ENCODE results near the gene STK4.
"Not testable (repeated sequence)": the region's sequence is repeated elsewhere in the genome, so short reads cannot be mapped to it uniquely, and the experiment has no call there.

Gene STK4

DNA sequence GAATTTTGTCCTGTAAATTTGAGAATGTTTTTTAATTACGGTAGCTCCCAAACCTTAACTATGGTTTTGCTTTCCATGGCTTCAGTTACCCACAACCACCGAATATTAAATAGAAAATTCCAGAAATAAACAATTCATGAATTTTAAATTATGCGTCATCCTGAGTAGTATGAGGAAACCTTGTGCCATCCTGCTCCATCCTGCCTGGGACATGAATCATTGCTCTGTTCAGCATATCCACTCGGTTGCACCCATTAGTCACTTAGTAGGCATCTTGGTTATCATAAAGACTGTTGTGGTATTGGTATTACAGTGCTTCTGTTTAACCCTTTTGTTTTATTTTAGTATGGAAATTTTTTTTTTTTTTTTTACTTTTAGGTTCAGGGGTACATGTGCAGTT lies 94.9 kb downstream of the STK4 start:
- Histone ChIP-seq H3K9ac (ENCODE audit: low read length) (no peak overlapping the region), H3K27me3 (ENCODE audit: control insufficient read depth in 1 of 2, insufficient read depth in 2 of 2, low read length in 2 of 2) (no peaks in the 10 kb centered on the region), H3K4me1 (ENCODE audit: insufficient read depth, low read length) (no peaks in the 10 kb centered on the region), H3K27ac (ENCODE audit: low read depth, low read length) (no peak overlapping the region), H3K36me3 (ENCODE audit: insufficient read depth, low read length) (peaks cover 5% of the 10 kb centered on the region), H3K9me3 (ENCODE audit: low read length) (no peaks in the 10 kb centered on the region), H3K4me3 (ENCODE audit: low read depth in 1 of 2, low read length in 2 of 2) (no peak overlapping the region)

DNA sequence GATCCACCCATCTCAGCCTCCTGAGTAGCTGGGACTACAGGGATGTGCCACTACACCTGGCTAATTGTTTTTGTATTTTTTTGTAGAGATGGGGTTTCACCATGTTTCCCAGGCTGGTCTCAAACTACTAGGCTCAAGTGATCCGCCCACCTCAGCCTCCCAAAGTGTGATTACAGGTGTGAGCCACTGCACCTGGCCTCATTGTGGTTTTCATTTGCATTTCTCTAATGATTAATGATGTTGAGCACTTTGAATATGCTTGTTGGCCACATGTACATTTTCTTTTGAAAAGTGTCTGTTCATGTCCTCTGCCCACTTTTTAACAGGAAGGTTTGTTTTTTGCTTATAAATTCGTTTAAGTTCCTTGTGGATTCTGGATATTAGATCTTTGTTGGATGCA lies 96.8 kb downstream of the STK4 start:
- not testable (repeated sequence) for H3K27me3 ChIP-seq (ENCODE audit: control insufficient read depth in 1 of 2, insufficient read depth in 2 of 2, low read length in 2 of 2); H3K4me3 ChIP-seq (ENCODE audit: low read depth in 1 of 2, low read length in 2 of 2); H3K27ac ChIP-seq (ENCODE audit: low read depth, low read length); H3K9me3 ChIP-seq (ENCODE audit: low read length); H3K9ac ChIP-seq (ENCODE audit: low read length); H3K36me3 ChIP-seq (ENCODE audit: insufficient read depth, low read length); H3K4me1 ChIP-seq (ENCODE audit: insufficient read depth, low read length)

DNA sequence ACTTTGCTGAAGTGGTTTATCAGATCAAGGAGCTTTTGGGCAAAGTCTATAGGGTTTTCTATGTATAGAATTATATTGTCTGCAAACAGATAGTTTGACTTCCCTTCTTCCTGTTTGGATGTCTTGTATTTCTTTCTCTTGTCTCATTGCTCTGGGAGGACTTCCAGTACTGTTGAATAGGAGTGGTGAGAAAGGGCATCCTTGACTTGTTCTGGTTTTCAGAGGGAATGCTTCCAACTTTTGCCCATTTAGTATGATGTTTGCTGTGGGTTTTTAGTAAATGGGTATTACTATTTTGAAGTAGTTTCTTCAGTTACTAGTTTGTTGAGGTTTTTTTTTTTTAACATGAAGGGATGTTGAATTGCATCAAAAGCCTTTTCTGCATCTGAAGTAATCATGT lies 98.5 kb downstream of the STK4 start:
- no peaks in the 10 kb centered on the region for H3K36me3 ChIP-seq (ENCODE audit: insufficient read depth, low read length)

DNA sequence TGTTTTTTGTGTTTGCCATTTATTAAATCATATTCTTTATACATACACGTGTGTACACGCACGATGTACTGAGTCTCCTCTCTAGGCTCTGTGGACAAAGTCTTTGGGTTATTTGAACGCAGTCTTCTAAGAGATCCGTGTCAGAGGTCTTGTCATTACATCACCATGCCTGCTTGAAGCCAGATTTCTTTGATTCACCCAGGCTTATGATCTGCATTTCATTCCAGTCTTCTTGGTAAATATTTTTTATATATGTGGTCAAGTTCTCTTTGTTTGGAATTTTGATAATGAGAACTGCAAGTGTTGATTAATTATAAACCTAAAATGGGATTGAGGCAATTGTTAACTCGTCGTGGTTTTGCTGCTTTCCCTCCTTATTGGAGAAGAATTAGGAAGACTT lies 100.1 kb downstream of the STK4 start:
- H3K4me3 ChIP-seq (ENCODE audit: low read depth in 1 of 2, low read length in 2 of 2), result no peak overlapping the region

More for the DNA sequence above, 98.5 kb downstream of the STK4 start:
- H3K9ac ChIP-seq (ENCODE audit: low read length), result no peak overlapping the region
- no peaks in the 10 kb centered on the region for H3K27me3 ChIP-seq (ENCODE audit: control insufficient read depth in 1 of 2, insufficient read depth in 2 of 2, low read length in 2 of 2)
- no peak overlapping the region for H3K27ac ChIP-seq (ENCODE audit: low read depth, low read length)
- no peak overlapping the region for H3K4me3 ChIP-seq (ENCODE audit: low read depth in 1 of 2, low read length in 2 of 2)
- no peaks in the 10 kb centered on the region for H3K4me1 ChIP-seq (ENCODE audit: insufficient read depth, low read length)
- H3K9me3 ChIP-seq (ENCODE audit: low read length), result no peaks in the 10 kb centered on the region

DNA sequence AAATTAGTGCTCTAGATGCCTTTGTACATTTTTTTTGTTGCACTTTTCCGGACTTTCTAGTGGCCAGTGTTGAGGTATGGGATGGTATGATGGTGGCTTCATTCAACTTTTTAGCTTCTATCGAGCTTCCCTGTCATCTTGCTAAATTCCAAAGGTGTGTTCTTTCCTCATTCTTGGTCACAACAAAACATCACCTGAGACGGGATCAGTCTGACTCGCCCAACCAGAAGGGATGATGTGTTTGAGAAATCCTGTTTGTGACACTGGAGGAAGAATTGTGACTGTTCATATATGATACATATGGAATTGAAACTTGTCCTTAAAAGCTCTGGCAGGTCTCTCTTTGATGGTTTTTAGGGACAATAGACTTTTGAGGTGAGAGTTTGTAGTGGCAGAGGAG lies 100.8 kb downstream of the STK4 start:
- H3K36me3 ChIP-seq (ENCODE audit: insufficient read depth, low read length), result no peaks in the 10 kb centered on the region
- no peaks in the 10 kb centered on the region for H3K9me3 ChIP-seq (ENCODE audit: low read length)
- no peaks in the 10 kb centered on the region for H3K27me3 ChIP-seq (ENCODE audit: control insufficient read depth in 1 of 2, insufficient read depth in 2 of 2, low read length in 2 of 2)
- no peak overlapping the region for H3K4me3 ChIP-seq (ENCODE audit: low read depth in 1 of 2, low read length in 2 of 2)
- H3K4me1 ChIP-seq (ENCODE audit: insufficient read depth, low read length), result no peaks in the 10 kb centered on the region
- H3K9ac ChIP-seq (ENCODE audit: low read length), result no peak overlapping the region
- H3K27ac ChIP-seq (ENCODE audit: low read depth, low read length), result no peak overlapping the region

More for the DNA sequence above, 100.1 kb downstream of the STK4 start:
- H3K36me3 ChIP-seq (ENCODE audit: insufficient read depth, low read length), result no peaks in the 10 kb centered on the region
- H3K9me3 ChIP-seq (ENCODE audit: low read length), result no peaks in the 10 kb centered on the region
- H3K9ac ChIP-seq (ENCODE audit: low read length), result no peak overlapping the region
- no peaks in the 10 kb centered on the region for H3K27me3 ChIP-seq (ENCODE audit: control insufficient read depth in 1 of 2, insufficient read depth in 2 of 2, low read length in 2 of 2)
- no peaks in the 10 kb centered on the region for H3K4me1 ChIP-seq (ENCODE audit: insufficient read depth, low read length)
- no peak overlapping the region for H3K27ac ChIP-seq (ENCODE audit: low read depth, low read length)

DNA sequence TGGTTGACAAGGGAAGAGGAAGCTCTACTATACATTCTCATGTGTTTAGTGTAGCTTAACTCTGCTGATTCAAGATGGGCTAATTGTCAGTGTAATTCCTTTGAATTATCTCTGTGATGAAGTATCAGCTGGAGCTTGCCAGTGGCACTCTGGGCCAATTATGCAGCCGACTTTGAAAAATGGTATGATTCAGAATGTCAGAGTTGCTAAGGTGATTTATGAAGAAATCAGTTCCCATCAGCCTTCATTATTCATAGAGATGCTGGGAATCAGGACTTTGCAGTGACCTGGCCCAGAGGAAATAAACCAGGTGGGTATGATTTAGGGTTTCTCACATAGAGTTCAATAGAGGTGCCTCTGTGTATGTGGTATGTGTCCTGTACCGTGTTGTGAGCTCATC lies 101.2 kb downstream of the STK4 start:
- Histone ChIP-seq H3K27me3 (ENCODE audit: control insufficient read depth in 1 of 2, insufficient read depth in 2 of 2, low read length in 2 of 2) (no peaks in the 10 kb centered on the region), H3K36me3 (ENCODE audit: insufficient read depth, low read length) (no peaks in the 10 kb centered on the region), H3K4me1 (ENCODE audit: insufficient read depth, low read length) (no peaks in the 10 kb centered on the region), H3K27ac (ENCODE audit: low read depth, low read length) (no peak overlapping the region), H3K9ac (ENCODE audit: low read length) (no peak overlapping the region), H3K4me3 (ENCODE audit: low read depth in 1 of 2, low read length in 2 of 2) (no peak overlapping the region), H3K9me3 (ENCODE audit: low read length) (no peaks in the 10 kb centered on the region)

DNA sequence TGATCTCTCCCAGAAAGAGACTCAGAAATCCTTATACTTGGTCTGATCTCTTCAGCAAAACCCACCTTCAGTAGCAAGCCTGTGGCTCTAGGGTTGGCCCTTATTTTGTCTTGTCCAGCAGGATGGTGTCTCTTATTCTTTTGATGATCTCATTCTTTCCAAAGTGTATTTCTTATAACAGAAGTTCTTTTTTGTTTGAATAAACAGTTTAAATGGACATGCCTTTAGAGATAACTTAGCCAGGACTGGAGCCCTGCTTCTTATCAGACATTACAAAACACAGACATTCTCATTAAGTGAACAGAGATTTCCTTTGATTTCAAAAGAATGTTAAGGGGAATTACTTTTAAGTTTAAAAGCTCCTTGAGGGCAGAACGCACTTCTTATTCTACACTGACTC lies 102.9 kb downstream of the STK4 start:
- no peak overlapping the region for H3K27ac ChIP-seq (ENCODE audit: low read depth, low read length)
- no peaks in the 10 kb centered on the region for H3K4me1 ChIP-seq (ENCODE audit: insufficient read depth, low read length)
- no peaks in the 10 kb centered on the region for H3K36me3 ChIP-seq (ENCODE audit: insufficient read depth, low read length)
- H3K4me3 ChIP-seq (ENCODE audit: low read depth in 1 of 2, low read length in 2 of 2), result no peak overlapping the region
- no peaks in the 10 kb centered on the region for H3K9me3 ChIP-seq (ENCODE audit: low read length)
- H3K9ac ChIP-seq (ENCODE audit: low read length), result no peak overlapping the region
- no peaks in the 10 kb centered on the region for H3K27me3 ChIP-seq (ENCODE audit: control insufficient read depth in 1 of 2, insufficient read depth in 2 of 2, low read length in 2 of 2)

DNA sequence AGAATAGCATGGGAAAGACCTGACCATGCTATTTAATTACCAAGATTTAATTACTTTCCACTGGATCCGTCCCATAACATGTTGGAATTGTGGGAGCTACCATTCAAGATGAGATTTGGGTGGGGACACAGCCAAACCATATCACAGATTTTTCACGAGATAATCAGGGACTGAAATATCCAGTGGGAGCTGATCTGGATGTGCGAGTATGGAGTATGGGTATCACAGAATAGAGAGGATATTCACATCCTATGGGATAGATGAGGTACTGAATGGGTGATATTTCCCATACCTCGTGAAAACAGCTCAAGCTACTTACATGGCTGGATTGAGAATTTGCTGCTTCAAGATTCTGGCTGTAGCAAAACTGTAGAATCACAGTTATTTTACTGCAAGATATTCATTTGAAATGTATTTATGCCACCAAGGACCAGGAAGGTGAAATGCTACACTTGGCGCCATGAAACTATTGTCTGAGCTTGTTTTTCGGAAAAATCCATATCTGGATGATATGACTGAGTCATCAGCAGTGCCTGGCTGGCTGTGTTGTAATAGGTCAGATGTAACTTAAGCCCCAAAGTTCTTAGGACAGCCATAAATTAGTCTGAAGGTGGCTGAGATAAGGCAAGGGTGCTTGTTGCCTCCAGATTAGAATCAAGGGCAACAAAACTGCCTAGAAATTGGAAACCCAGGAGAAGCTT lies 104.8 kb downstream of the STK4 start:
- H3K4me3 ChIP-seq (ENCODE audit: low read depth in 1 of 2, low read length in 2 of 2), result no peak overlapping the region
- no peak overlapping the region for H3K9ac ChIP-seq (ENCODE audit: low read length)
- H3K4me1 ChIP-seq (ENCODE audit: insufficient read depth, low read length), result no peaks in the 10 kb centered on the region
- H3K27me3 ChIP-seq (ENCODE audit: control insufficient read depth in 1 of 2, insufficient read depth in 2 of 2, low read length in 2 of 2), result no peaks in the 10 kb centered on the region
- no peaks in the 10 kb centered on the region for H3K9me3 ChIP-seq (ENCODE audit: low read length)
- H3K36me3 ChIP-seq (ENCODE audit: insufficient read depth, low read length), result peaks cover 12% of the 10 kb centered on the region
- H3K27ac ChIP-seq (ENCODE audit: low read depth, low read length), result no peak overlapping the region

DNA sequence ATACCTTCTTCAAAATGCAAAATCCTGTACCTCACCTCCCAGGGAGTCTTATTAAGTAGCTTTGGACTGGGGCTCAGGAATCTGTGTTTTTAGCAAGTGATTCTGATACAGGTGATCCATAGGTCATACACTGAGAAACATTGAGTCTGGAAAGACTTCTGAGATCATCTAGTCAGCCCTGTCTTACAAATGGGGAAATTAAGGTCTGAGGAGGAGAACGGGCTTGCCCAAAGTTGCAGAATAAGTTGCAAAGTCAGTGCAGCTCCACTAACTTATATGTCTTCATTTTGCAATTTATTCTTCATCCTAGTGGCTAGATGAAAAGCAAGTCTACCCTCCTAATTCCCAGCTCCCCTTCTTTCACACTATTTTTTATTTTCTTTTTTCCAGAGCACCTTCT lies 105.8 kb downstream of the STK4 start:
- Histone ChIP-seq H3K4me3 (ENCODE audit: low read depth in 1 of 2, low read length in 2 of 2) (no peak overlapping the region), H3K36me3 (ENCODE audit: insufficient read depth, low read length) (peaks cover 13% of the 10 kb centered on the region), H3K9me3 (ENCODE audit: low read length) (no peaks in the 10 kb centered on the region), H3K4me1 (ENCODE audit: insufficient read depth, low read length) (no peaks in the 10 kb centered on the region), H3K27ac (ENCODE audit: low read depth, low read length) (no peak overlapping the region), H3K27me3 (ENCODE audit: control insufficient read depth in 1 of 2, insufficient read depth in 2 of 2, low read length in 2 of 2) (no peaks in the 10 kb centered on the region), H3K9ac (ENCODE audit: low read length) (no peak overlapping the region)

DNA sequence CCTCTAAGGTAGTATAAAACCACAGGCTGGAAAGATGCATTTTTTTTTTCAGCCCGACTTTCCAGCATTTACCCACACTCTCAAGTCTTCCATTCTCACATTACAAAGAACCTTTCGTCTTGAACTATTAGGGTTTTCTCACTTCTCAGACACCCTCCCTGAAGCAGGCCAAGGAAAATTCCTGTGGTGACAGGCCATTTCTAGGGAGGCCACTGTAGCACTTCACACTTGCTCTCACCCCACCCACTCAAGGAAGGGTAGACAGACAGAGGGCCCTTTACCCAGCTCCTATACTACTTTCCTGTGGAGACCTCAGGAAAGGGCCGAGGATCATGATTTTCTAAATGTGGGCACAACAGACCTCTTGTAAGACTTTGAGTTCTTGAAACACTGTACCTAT lies 106.9 kb downstream of the STK4 start:
- no peak overlapping the region for H3K9ac ChIP-seq (ENCODE audit: low read length)
- H3K27ac ChIP-seq (ENCODE audit: low read depth, low read length), result no peak overlapping the region
- H3K4me1 ChIP-seq (ENCODE audit: insufficient read depth, low read length), result no peaks in the 10 kb centered on the region
- no peaks in the 10 kb centered on the region for H3K27me3 ChIP-seq (ENCODE audit: control insufficient read depth in 1 of 2, insufficient read depth in 2 of 2, low read length in 2 of 2)
- H3K9me3 ChIP-seq (ENCODE audit: low read length), result no peaks in the 10 kb centered on the region
- no peak overlapping the region for H3K4me3 ChIP-seq (ENCODE audit: low read depth in 1 of 2, low read length in 2 of 2)
- H3K36me3 ChIP-seq (ENCODE audit: insufficient read depth, low read length), result peaks cover 13% of the 10 kb centered on the region

DNA sequence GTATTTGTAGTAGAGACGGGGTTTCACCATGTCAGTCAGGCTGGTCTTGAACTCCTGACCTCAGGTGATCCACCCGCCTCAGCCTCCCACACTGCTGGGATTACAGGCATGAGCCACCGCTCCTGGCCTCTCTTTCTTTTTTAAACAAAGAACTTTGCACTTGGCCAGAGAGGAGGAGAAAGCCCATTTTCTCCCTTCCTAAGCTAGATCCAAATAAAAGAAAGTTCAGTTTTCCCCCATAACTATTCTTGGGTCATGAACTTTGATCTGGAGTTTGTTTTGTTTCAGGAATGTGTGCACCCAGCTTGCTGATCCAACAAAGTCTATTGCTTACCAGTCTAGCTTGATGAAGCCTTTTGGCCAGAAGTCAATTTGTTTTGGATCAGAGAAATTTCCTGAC lies 111.2 kb downstream of the STK4 start:
- H3K9ac ChIP-seq (ENCODE audit: low read length), result no peak overlapping the region
- H3K27ac ChIP-seq (ENCODE audit: low read depth, low read length), result no peak overlapping the region
- H3K9me3 ChIP-seq (ENCODE audit: low read length), result no peaks in the 10 kb centered on the region
- no peak overlapping the region for H3K4me3 ChIP-seq (ENCODE audit: low read depth in 1 of 2, low read length in 2 of 2)
- peaks cover 31% of the 10 kb centered on the region for H3K36me3 ChIP-seq (ENCODE audit: insufficient read depth, low read length)
- no peaks in the 10 kb centered on the region for H3K4me1 ChIP-seq (ENCODE audit: insufficient read depth, low read length)
- no peaks in the 10 kb centered on the region for H3K27me3 ChIP-seq (ENCODE audit: control insufficient read depth in 1 of 2, insufficient read depth in 2 of 2, low read length in 2 of 2)

DNA sequence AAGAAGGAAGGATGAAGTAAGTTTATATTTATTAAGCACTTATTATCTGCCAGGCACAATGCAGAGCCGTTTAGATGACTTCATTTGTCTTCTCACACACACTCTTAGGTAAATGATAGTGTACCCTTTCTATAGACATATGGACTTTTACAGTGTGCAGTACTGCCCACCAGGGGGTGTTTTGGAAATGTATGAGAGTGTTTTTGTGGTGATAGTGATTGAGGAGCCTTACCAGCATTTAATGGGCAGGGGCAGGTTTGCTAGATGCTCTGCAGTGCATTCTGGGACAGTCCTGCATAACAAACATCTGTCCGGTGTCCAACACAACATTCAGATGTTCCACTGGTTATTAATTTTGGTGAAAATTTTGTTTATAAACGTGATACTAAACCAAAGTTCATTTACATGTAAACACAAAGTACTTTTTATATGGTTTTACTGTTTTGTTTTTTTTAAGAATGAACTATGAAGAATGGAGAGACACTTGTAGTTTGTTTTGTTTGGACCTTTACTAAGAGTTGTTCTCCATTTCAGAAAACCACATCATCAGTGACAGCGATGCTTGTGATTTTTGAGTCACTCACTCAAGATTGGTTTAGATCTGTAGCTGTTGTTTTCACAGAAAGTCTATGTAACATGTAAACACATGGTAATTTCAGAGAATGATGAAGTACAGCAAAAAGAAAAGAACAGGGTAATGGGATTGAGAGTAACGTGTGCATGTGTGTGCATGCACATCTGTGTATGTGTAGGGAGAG lies 114.7 kb downstream of the STK4 start:
- Histone ChIP-seq H3K9me3 (ENCODE audit: low read length) (no peaks in the 10 kb centered on the region), H3K4me3 (ENCODE audit: low read depth in 1 of 2, low read length in 2 of 2) (no peak overlapping the region), H3K27me3 (ENCODE audit: control insufficient read depth in 1 of 2, insufficient read depth in 2 of 2, low read length in 2 of 2) (no peaks in the 10 kb centered on the region), H3K4me1 (ENCODE audit: insufficient read depth, low read length) (no peaks in the 10 kb centered on the region), H3K36me3 (ENCODE audit: insufficient read depth, low read length) (peaks cover 19% of the 10 kb centered on the region), H3K27ac (ENCODE audit: low read depth, low read length) (no peak overlapping the region), H3K9ac (ENCODE audit: low read length) (no peak overlapping the region)
